Lung (tissue), 12 donors: ENCODE results near the gene ZFP82. TPM values are rescaled to one million over a fixed set of nuclear protein-coding genes. Genes with fewer than 3 reads are reported as not detected.

Source experiments
- ATAC-seq: fragments of 200-7000 bp; cut with Tn5 transposase; one replicate; pipeline ENCODE4 v1.9.1; 2020; ENCODE audit warnings: moderate number of reproducible peaks; ENCODE audit not compliant: insufficient read depth, low FRiP score
- DNase-seq, 3 donors: peaks; one replicate each; pipeline ENCODE4 v3.0.0-alpha.2; 2013 to 2017
- H3K27ac ChIP-seq, 2 donors: one replicate each; pipeline ENCODE4 v1.5.1; 2013; ENCODE audit warnings: mild to moderate bottlenecking in 2 of 2, moderate library complexity in 2 of 2, control low read depth in 1 of 2, inconsistent platforms in 1 of 2, low read depth in 1 of 2, low read length in 1 of 2
- H3K27me3 ChIP-seq, 3 donors: one replicate each; pipeline ENCODE4 v1.5.1; 2013; ENCODE audit warnings: low read length in 2 of 3; ENCODE audit not compliant: control insufficient read depth in 3 of 3, insufficient read depth in 3 of 3
- H3K36me3 ChIP-seq, 4 donors: one replicate each; pipeline ENCODE4 v1.5.1; 2013; ENCODE audit warnings: low read length in 4 of 4, mild to moderate bottlenecking in 1 of 4, moderate library complexity in 1 of 4; ENCODE audit not compliant: control insufficient read depth in 4 of 4, insufficient read depth in 4 of 4
- H3K4me1 ChIP-seq, 5 donors: one replicate each; pipeline ENCODE4 v1.5.1; 2013; ENCODE audit warnings: low read length in 5 of 5, mild to moderate bottlenecking in 2 of 5, moderate library complexity in 1 of 5; ENCODE audit not compliant: control insufficient read depth in 5 of 5, insufficient read depth in 5 of 5
- H3K4me3 ChIP-seq: one replicate; pipeline ENCODE4 v1.5.1; 2013; ENCODE audit warnings: mild to moderate bottlenecking, control low read depth, moderate library complexity
- H3K9ac ChIP-seq, 2 donors: one replicate each; pipeline ENCODE4 v1.5.1; 2013; ENCODE audit warnings: low read length in 2 of 2, control low read depth in 1 of 2; ENCODE audit not compliant: insufficient read depth in 1 of 2
- H3K9me3 ChIP-seq, 4 donors: one replicate each; pipeline ENCODE4 v1.5.1; 2013; ENCODE audit warnings: low read length in 3 of 4, mild to moderate bottlenecking in 1 of 4, moderate library complexity in 1 of 4; ENCODE audit not compliant: control insufficient read depth in 4 of 4, insufficient read depth in 3 of 4
- WGBS, 2 donors: extraction: QIAGEN DNeasy Blood & Tissue Kit; methylation state at CpG; one replicate each; pipeline ENCODE4 v1.1.7; 2013; 5-methylcytosine and 5-hydroxymethylcytosine counted together
- polyA plus RNA-seq, 2 donors: library from polyadenylated mRNA; stranded (reverse); fragments of 200-250 nt; gene quantifications; one replicate each; pipeline ENCODE4 v1.2.1, GENCODE V29; 2013
- total RNA-seq, 2 donors: library from RNA; depleted of rRNA in 1 of 2; stranded (reverse); fragments of >200 nt in 1 of 2; gene quantifications; one replicate each; pipeline ENCODE4 v1.2.1, GENCODE V29; 2014 to 2021
- TF ChIP-seq, protein P1 (sequence below): IDR thresholded peaks from 2 replicates; pipeline ENCODE4 v1.5.1; 2012; ENCODE audit warnings: mild to moderate bottlenecking; ENCODE audit errors: control extremely low read depth, extremely low read depth
- donor health status: control.
- donor health status: control.
- donor health status: Bipolar disorder and iron deficiency.
- donor health status: healthy.
- donor health status: DM: yes; HTN: yes; CAD: no.

ZFP82 gene
- total and polyA plus RNA-seq, 4 donors = 1.5 to 11.5 (median 3.0) TPM

GRCh38 chr19:36409841-36410240, 8.6 kb downstream of the ZFP82 start:
- H3K4me1 ChIP-seq = no peaks in the 10 kb centered on the region
- no peak overlapping the region for H3K27ac ChIP-seq
- ATAC-seq = no peak
- no peak overlapping the region for H3K4me3 ChIP-seq
- peaks cover 0 to 11% (median 8%) of the 10 kb centered on the region in 4 donors for H3K9me3 ChIP-seq
- peaks cover 14 to 52% (median 31%) of the 10 kb centered on the region in 4 donors for H3K36me3 ChIP-seq
- no peaks in the 10 kb centered on the region for H3K27me3 ChIP-seq
- TF ChIP-seq, protein P1, sequence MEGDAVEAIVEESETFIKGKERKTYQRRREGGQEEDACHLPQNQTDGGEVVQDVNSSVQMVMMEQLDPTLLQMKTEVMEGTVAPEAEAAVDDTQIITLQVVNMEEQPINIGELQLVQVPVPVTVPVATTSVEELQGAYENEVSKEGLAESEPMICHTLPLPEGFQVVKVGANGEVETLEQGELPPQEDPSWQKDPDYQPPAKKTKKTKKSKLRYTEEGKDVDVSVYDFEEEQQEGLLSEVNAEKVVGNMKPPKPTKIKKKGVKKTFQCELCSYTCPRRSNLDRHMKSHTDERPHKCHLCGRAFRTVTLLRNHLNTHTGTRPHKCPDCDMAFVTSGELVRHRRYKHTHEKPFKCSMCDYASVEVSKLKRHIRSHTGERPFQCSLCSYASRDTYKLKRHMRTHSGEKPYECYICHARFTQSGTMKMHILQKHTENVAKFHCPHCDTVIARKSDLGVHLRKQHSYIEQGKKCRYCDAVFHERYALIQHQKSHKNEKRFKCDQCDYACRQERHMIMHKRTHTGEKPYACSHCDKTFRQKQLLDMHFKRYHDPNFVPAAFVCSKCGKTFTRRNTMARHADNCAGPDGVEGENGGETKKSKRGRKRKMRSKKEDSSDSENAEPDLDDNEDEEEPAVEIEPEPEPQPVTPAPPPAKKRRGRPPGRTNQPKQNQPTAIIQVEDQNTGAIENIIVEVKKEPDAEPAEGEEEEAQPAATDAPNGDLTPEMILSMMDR = no peak
- 95 to 97% methylated on average over 5 of the region's 5 CpGs for WGBS, 2 donors
- H3K9ac ChIP-seq = no peak overlapping the region
- DNase-seq = no peak

- no peak overlapping the region for H3K9ac ChIP-seq
- peaks cover 0 to 13% (median 9%) of the 10 kb centered on the region in 4 donors for H3K9me3 ChIP-seq
- no peaks in the 10 kb centered on the region for H3K27me3 ChIP-seq
- H3K36me3 ChIP-seq = peaks cover 23 to 60% (median 40%) of the 10 kb centered on the region in 4 donors
- no peak overlapping the region for H3K4me3 ChIP-seq
- WGBS, 2 donors = 97 to 99% methylated on average over 3 of the region's 3 CpGs
- no peak overlapping the region for H3K27ac ChIP-seq
- no peak for DNase-seq
- TF ChIP-seq, protein P1 = no peak
- ATAC-seq = no peak
- no peaks in the 10 kb centered on the region for H3K4me1 ChIP-seq
Measured at GRCh38 chr19:36408101-36408500, 10.3 kb downstream of the ZFP82 start.

DNA sequence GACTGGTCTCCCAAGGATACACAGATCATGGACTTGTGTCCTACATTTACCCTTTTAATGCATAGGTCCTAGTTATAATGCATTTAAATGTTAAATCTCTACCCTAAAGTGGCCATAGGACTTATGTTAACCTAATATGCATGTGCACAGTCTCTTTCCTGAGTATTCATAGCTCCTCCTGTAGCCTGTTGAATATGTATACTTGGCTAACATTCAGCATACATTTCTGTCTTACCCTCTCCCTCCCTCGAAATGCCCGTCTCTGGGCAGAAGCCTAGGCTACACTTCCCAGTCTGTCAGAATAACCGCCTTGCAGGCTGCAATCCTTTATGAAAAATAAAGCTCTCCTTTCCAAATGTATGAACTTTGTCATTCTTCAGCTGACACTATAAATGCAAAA, 13.9 kb downstream of the ZFP82 start:
- Histone ChIP-seq H3K9me3 (peaks cover 0 to 10% (median 7%) of the 10 kb centered on the region in 4 donors), H3K27ac (no peak overlapping the region), H3K27me3 (no peaks in the 10 kb centered on the region), H3K36me3 (peaks cover 23 to 76% (median 54%) of the 10 kb centered on the region in 4 donors), H3K4me1 (no peaks in the 10 kb centered on the region), H3K9ac (no peak overlapping the region), H3K4me3 (no peak overlapping the region)
- TF ChIP-seq, protein P1 = no peak
- ATAC-seq (no peak), DNase-seq (no peak)
- WGBS, 2 donors = 91 to 97% methylated on average over 3 of the region's 3 CpGs

DNA sequence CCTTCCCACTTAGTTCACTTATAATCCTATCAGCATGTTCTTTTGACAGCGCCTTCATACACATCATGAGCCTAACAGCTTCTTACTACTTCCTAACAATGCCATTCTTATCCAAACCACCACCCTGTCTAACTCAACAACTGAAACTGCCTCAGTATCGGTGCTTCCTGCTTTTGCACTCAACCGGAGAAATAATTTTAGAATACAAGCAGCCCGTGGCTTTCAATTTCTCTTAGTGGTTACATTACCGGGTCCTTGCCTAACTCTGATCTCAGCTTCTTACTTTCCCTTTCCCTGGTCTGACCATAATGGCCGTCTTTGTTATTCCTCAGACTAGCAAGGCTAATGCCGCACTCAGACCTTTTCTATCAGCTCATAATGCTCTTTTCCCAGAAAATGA, 17.0 kb downstream of the ZFP82 start:
- ATAC-seq = no peak
- no peak overlapping the region for H3K4me3 ChIP-seq
- no peak overlapping the region for H3K27ac ChIP-seq
- no peaks in the 10 kb centered on the region for H3K27me3 ChIP-seq
- H3K4me1 ChIP-seq = no peaks in the 10 kb centered on the region
- peaks cover 0 to 21% (median 3%) of the 10 kb centered on the region in 4 donors for H3K9me3 ChIP-seq
- no peak overlapping the region for H3K9ac ChIP-seq
- TF ChIP-seq, protein P1 = no peak
- H3K36me3 ChIP-seq = peaks cover 16 to 70% (median 37%) of the 10 kb centered on the region in 4 donors
- no peak for DNase-seq
- WGBS, 2 donors = 91 to 93% methylated on average over 7 of the region's 7 CpGs
